DND-41 (cell line): ENCODE results near the gene RIT2.

Experiments used
- ATAC-seq: fragments of 200-7000 bp; cut with Tn5 transposase; 3 replicates; pipeline ENCODE4 v1.9.1; 2021; ENCODE audit warnings: low read depth; ENCODE audit not compliant: insufficient read depth
- DNase-seq: peaks from one replicate; pipeline ENCODE4 v3.0.0-alpha.2; 2020
- H2AFZ ChIP-seq: 2 replicates; pipeline ENCODE4 v1.6.0; 2012; ENCODE audit warnings: low read depth, low read length
- H3K27ac ChIP-seq: 2 replicates; pipeline ENCODE4 v1.5.1; 2012; ENCODE audit warnings: low read length, inconsistent platforms
- H3K27me3 ChIP-seq: fragments of 200-600 bp; sonication (generic); 2 replicates; pipeline ENCODE4 v1.6.0; 2012; ENCODE audit warnings: low read length, mild to moderate bottlenecking, inconsistent platforms; ENCODE audit not compliant: insufficient read depth, poor library complexity
- H3K36me3 ChIP-seq: 2 replicates; pipeline ENCODE4 v1.5.1; 2012; ENCODE audit warnings: low read length, inconsistent platforms; ENCODE audit not compliant: insufficient read depth
- H3K4me1 ChIP-seq: 2 replicates; pipeline ENCODE4 v1.5.1; 2012; ENCODE audit warnings: mild to moderate bottlenecking, low read length; ENCODE audit not compliant: insufficient read depth
- H3K4me2 ChIP-seq: 2 replicates; pipeline ENCODE4 v1.6.0; 2012; ENCODE audit warnings: mild to moderate bottlenecking, moderate library complexity, low read length, inconsistent platforms; ENCODE audit not compliant: insufficient read depth
- H3K4me3 ChIP-seq, 2 experiments: fragments of 200-600 bp in 1 of 2; shearing (Covaris generic) in 1 of 2; 2 replicates each; pipeline ENCODE4 v1.5.1; 2012 to 2016; ENCODE audit warnings: inconsistent platforms in 2 of 2, low read length in 2 of 2, mild to moderate bottlenecking in 2 of 2, low read depth in 1 of 2, moderate library complexity in 1 of 2
- H3K79me2 ChIP-seq: 2 replicates; pipeline ENCODE4 v1.6.0; 2012; ENCODE audit warnings: low read length, inconsistent platforms; ENCODE audit not compliant: insufficient read depth
- H3K9ac ChIP-seq: 2 replicates; pipeline ENCODE4 v1.6.0; 2012; ENCODE audit warnings: low read depth, mild to moderate bottlenecking, inconsistent platforms, low read length, moderate library complexity
- H3K9me3 ChIP-seq: 2 replicates; pipeline ENCODE4 v1.5.1; 2012; ENCODE audit warnings: low read length, moderate library complexity, mild to moderate bottlenecking, inconsistent platforms; ENCODE audit not compliant: insufficient read depth, severe bottlenecking
- H4K20me1 ChIP-seq: 2 replicates; pipeline ENCODE4 v1.6.0; 2012; ENCODE audit warnings: low read length; ENCODE audit not compliant: insufficient read depth
- CTCF ChIP-seq: IDR thresholded peaks from 2 replicates; pipeline ENCODE4 v1.5.1; 2012; ENCODE audit warnings: borderline replicate concordance, low read length, moderate library complexity, mild to moderate bottlenecking; ENCODE audit not compliant: poor library complexity, severe bottlenecking; ENCODE audit errors: extremely low read depth
- EZH2 ChIP-seq: IDR thresholded peaks from 3 replicates; pipeline ENCODE4 v1.6.1; 2012; ENCODE audit warnings: borderline replicate concordance, low read depth, mild to moderate bottlenecking, moderate library complexity, low read length, inconsistent platforms; ENCODE audit not compliant: severe bottlenecking

RIT2 gene

GRCh38 chr18:42929181-42929580 lies 186.3 kb downstream of the RIT2 start:
- no peak overlapping the region for H3K4me3 ChIP-seq
- no peak overlapping the region for H3K27ac ChIP-seq

GRCh38 chr18:42925036-42925435 lies 190.4 kb downstream of the RIT2 start:
- Histone ChIP-seq H2AFZ (no peak overlapping the region), H3K4me1 (no peaks in the 10 kb centered on the region), H3K4me2 (no peak overlapping the region), H3K79me2 (no peaks in the 10 kb centered on the region), H3K9me3 (no peaks in the 10 kb centered on the region), H3K36me3 (no peaks in the 10 kb centered on the region), H3K27ac (no peak overlapping the region), H3K4me3 (no peak overlapping the region), H3K9ac (no peak overlapping the region), H3K27me3 (no peaks in the 10 kb centered on the region), H4K20me1 (no peaks in the 10 kb centered on the region)
- ATAC-seq, result no peak
- no peak for DNase-seq
- TF ChIP-seq CTCF (no peak), EZH2 (no peak)

More at GRCh38 chr18:42929181-42929580, 186.3 kb downstream of the RIT2 start:
- Histone ChIP-seq H2AFZ (no peak overlapping the region), H4K20me1 (no peaks in the 10 kb centered on the region), H3K9me3 (no peaks in the 10 kb centered on the region), H3K9ac (no peak overlapping the region), H3K4me1 (no peaks in the 10 kb centered on the region), H3K79me2 (no peaks in the 10 kb centered on the region), H3K4me2 (no peak overlapping the region), H3K36me3 (no peaks in the 10 kb centered on the region), H3K27me3 (no peaks in the 10 kb centered on the region)
- DNase-seq (no peak), ATAC-seq (no peak)
- TF ChIP-seq EZH2 (no peak), CTCF (no peak)

- Histone ChIP-seq H3K27me3 (no peaks in the 10 kb centered on the region), H2AFZ (no peak overlapping the region), H3K4me1 (no peaks in the 10 kb centered on the region), H3K27ac (no peak overlapping the region), H4K20me1 (no peaks in the 10 kb centered on the region), H3K4me3 (no peak overlapping the region), H3K79me2 (no peaks in the 10 kb centered on the region), H3K36me3 (no peaks in the 10 kb centered on the region), H3K9me3 (no peaks in the 10 kb centered on the region), H3K4me2 (no peak overlapping the region), H3K9ac (no peak overlapping the region)
- no peak for ATAC-seq
- DNase-seq, result no peak
- TF ChIP-seq CTCF (no peak), EZH2 (no peak)
These were observed 193.1 kb downstream of the RIT2 start for GRCh38 chr18:42922363-42922762.

- no peaks in the 10 kb centered on the region for H4K20me1 ChIP-seq
- no peak overlapping the region for H3K27ac ChIP-seq
- H3K4me1 ChIP-seq, result no peaks in the 10 kb centered on the region
- H3K27me3 ChIP-seq, result no peaks in the 10 kb centered on the region
- ATAC-seq (no peak), DNase-seq (no peak)
- no peaks in the 10 kb centered on the region for H3K79me2 ChIP-seq
- no peak for TF ChIP-seq CTCF
- TF ChIP-seq EZH2, result no peak
- no peak overlapping the region for H3K4me3 ChIP-seq
- no peaks in the 10 kb centered on the region for H3K9me3 ChIP-seq
- H3K36me3 ChIP-seq, result no peaks in the 10 kb centered on the region
- H3K9ac ChIP-seq, result no peak overlapping the region
- no peak overlapping the region for H3K4me2 ChIP-seq
- H2AFZ ChIP-seq, result no peak overlapping the region
These were observed 194.2 kb downstream of the RIT2 start for GRCh38 chr18:42921226-42921737.
